Stimulated activated CD4-positive, alpha-beta T cell treated with anti-CD3 and anti-CD28 coated beads, Interleukin-1b, Interleukin-23, amount 100 ng/mL, for 1 hour (primary cell): ENCODE results near the gene KHDRBS2.

Experiments
- DNase-seq, 2 donors: peaks; one replicate each; pipeline ENCODE4 v3.0.0-alpha.2; 2020; ENCODE audit warnings: low read depth in 2 of 2

The KHDRBS2 gene

GRCh38 chr6:62285612-62286469, at the start of gene KHDRBS2:
Gene KHDRBS2, minus strand, starts transcription at chr6:62286225.
- no peak for DNase-seq

DNA sequence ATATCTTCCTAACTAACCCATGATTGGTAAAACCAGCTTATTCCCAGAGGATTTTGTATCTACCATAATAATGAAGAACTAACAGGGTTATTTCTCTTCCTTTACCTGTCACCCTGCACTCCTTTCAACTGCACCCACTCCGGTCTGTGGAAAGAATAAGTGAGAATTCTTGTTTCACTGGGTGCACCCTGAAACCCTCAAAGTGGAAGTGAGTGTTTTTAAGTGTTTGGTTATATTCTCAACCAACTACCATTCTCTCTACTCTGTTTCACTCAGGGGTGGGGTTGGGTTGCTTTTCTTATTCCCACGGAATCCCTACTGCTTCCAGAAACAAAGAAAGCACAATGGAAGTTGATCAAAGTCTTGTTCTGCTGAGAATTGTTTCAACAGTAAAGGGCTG, 42.6 kb upstream of the KHDRBS2 start:
- DNase-seq, result no peak

DNA sequence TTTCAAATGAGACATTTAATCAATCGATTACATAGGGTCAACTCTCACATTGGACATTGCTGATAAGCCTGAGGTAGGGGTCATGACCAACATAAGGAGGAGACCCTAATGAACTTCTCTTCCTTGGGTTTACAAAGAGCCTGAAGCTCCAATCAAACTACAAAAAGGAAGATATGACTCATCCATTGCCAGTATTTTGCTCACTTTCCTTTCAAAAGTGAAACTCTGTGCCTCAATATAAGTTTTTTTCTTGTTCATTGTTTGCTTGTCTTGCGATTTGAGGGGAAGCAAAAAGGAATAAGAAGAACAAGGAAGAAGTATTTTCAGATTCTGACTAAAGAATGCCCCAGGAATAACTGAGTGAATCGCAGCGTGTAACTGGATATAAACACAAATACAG, 38.8 kb upstream of the KHDRBS2 start:
- DNase-seq, result no peak

- no peak for DNase-seq
Observed at GRCh38 chr6:62323818-62324431, 37.9 kb upstream of the KHDRBS2 start.

DNA sequence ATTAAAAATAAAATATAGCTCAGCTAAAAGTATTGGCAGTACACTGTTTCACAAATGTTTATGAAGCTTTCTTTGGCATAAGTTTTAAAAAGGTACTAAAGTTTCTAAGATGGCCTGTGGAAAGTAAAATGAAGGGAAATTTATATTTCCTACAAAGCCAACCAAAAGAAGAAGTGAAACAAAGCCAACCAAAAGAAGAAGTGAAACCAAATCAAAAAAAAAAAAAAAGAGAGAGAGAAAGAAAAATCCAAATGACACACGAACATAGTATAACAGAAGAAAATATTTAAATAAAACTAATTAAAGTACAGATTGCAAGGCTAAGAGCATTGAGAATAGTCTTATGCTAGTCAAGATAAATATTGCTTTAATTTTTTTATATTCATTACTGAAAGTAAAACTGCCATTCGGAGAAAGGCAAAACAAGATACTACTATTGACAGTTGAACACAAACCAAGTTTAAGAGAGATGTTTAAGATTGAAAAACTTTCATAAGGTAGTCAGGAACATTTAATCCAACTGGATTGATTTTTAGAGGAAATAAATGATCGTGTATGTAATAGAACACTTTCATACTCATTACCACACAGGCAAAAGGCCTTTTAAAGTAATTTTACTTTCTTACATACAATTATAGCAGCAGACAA, 12.8 kb upstream of the KHDRBS2 start:
- no peak for DNase-seq

DNA sequence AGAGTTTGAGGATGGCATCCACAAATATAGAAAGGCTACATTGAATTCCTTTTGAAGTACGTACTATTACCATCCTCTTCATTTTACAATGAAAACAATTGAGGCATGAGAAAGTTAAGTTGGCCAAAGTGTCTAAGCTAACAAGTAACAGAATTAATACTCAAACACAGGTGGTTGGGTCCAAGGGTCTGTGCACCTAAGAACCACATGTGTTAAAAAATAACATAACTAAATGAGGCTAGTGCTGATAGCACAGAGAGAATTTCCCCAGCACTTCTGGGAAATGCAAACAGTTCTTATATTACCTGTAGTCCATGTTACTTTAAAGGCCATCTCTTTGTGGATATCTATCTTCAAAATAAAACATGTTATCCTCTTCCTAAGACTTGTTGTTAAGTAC, 10.5 kb upstream of the KHDRBS2 start:
- no peak for DNase-seq

DNA sequence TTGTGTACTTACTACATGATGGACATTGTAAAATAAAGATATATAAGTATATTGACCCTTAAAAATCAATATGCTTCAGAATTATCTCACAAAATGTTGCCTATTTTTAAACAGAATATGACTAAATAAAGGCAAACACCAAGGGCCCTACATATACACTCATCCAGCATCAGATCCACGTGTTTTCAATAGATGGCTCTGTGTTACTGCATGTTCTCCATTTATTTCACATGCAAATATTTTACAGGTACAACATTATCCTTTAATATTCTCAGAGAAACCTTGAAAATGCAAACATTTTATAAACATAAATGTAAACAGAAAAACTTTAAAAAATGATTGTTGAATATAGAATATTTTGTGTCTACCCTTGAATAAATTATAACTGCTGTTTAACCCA, 2.9 kb upstream of the KHDRBS2 start:
- DNase-seq, result no peak

DNA sequence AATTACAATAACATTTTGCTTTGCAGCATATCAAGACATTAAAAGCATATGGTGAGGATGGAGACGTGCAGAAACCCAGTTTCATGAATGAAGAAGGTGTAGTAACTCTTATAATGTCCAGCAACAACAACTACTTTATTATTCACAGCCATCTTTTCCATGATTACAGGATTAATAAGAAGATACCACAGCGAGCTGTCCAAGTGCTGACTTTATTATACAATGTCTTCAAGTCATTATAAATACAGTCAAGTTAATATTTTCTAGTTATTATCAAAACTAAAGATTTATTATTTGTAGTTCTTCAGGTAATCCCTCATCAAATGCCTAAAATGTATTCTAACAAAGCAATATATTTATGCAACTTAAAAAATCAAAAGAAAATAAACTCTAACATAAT, 2.5 kb upstream of the KHDRBS2 start:
- no peak for DNase-seq

DNA sequence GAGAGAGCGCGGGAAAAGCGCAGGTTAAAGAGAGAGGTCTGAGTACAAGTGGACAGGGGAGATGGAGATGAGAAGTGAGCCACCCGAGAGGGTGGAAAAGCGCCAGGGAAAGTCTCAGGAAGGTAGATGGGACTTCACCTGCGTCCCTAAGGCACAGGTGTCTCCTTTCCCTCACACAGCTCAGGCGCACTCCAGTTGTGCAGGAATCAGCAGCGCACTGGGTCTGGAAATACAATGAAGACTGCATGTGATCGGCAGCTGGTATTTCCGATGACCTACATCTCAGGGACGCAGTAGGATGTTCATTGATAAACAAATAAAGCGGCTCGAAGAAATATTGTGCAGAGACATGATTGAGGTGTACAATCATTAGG, 432 bp upstream of the KHDRBS2 start:
- no peak for DNase-seq

- DNase-seq, result no peak
Observed at GRCh38 chr6:62284725-62285124, 1.3 kb downstream of the KHDRBS2 start.

DNA sequence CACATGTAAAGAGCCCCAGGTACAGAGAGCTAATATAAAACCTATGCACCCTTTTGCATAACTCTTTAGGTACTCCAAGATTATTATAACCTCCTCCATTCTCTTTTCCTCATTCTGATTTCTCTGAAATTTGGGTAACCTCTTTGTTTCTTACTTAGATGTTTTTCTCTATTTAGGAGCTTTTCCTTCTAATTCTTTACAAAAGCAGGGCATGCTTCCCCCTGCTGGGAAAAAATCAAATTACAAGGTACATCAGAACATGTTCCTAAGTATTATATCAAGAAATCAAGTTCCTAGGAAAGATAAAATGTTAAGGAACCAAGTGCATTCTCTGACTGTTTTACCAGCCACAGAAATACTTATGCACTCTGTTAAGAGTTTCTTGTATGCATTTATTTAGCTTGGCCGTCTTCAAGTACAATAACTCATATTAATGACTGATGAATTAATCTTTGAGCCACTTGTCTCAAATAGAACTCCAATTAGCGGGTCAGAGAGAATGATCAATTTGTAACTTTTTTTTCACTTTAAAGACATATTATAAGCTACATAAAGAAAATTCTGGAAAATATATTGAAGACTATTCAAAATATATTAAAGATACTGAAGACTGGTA, 2.1 kb downstream of the KHDRBS2 start:
- no peak for DNase-seq

DNA sequence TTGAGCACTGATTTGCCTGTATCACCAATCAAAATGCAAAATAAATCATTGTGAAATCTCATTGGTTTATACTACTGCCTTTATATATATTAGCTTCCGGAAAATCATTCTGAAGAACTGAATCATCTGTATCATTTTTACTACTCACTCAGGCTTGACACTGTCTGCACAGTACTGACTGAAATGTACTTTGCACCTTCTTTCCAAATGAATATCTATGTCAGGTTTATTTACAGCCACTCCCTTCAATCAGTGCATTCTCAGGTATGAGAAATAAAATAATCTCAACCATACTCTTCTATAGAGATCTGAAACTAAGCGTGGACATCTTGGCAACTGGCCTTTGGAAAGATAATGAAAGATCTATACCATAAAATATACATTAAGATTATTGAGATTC, 2.7 kb downstream of the KHDRBS2 start:
- DNase-seq, result no peak

DNA sequence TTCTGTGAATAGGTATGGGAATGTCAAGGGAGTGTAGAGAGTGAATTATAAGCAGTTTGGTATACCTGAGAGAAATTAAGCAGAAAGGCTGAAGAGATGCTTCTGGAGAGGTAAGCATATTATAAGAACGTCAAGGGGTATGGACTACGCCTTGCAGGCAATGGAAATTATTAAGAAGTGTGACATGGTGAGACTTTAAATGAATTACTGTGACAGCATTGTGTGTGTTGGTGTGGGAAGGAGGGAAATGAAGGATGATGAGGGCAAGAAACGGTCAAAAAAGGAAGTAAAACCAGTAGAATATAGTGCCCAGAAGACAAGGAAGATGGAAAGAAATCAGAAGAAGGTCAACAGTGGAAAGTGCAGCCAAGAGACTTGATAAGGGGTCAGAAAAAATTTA, 5.9 kb downstream of the KHDRBS2 start:
- no peak for DNase-seq

DNA sequence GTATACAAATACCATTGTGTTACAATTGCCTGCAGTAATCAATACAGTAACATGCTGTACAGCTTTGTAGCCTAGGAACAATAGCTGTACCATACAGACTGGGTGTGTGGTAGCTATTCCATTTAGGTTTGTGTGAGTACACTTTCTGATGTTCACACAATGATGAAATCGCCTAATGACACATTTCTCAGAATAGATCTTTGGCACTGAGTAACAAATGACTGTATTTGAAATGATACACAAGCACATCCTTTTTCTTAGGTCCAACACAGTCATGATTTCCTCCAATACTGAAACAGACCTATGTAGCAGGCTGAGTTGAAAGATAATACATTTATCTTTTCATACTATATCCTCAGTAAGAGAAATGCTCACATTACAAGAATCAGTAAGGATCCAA, 13.9 kb downstream of the KHDRBS2 start:
- DNase-seq, result no peak

DNA sequence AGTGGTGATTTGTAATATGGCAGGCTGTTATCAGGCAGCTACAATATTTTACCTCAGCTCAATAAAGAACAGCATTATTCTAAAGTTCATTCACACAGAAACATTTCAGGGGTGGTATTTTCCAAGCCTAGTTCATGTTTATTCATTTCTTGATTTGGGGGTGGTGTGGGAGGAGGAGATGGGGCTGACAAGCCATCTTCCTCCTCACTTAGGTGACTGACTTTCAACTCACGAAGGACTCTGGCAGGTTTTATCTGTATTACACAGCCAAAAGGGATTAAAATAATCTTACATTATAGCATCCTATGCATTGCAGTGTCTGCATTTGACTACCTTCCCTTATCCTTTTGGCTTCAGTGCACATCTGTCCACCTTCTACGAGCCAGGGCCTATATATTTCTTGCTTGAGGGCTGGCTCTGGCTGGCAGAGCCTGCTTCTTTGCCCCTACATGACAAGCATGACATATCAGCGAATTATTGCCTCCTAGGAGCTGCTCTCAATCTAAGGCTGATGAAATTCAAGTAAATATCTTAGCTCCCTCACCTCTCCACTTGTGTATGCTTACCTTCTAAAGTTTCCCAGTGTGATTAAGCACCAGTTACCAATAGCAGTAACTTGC, 20.0 kb downstream of the KHDRBS2 start:
- no peak for DNase-seq

DNA sequence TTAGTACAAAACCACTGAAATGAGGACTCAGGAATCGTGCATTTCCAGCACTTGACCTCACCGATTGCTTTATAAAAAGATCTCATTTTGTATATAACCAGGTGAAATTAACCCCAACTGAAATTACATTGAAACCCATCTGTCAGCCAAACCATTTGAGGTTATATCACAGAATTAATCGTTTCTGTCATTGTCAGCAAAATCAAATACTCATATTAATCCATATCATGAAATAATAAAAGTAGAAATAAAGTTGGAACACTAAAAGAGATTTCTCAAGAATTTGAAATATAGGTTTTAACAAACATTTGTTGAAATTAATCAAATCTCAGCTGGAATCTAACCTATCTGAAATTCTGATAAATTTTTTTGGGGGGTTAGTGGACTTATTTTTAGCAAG, 23.7 kb downstream of the KHDRBS2 start:
- DNase-seq, result no peak

- no peak for DNase-seq
Observed at GRCh38 chr6:62246087-62246486, 39.9 kb downstream of the KHDRBS2 start.

GRCh38 chr6:62236784-62237183, 49.2 kb downstream of the KHDRBS2 start:
- DNase-seq, result no peak

- DNase-seq, result no peak
Observed at GRCh38 chr6:62229231-62229630, 56.8 kb downstream of the KHDRBS2 start.

GRCh38 chr6:62217866-62218265, 68.2 kb downstream of the KHDRBS2 start:
- DNase-seq, result no peak

- no peak for DNase-seq
Observed at GRCh38 chr6:62202078-62202477, 83.9 kb downstream of the KHDRBS2 start.

GRCh38 chr6:62192593-62192992, 93.4 kb downstream of the KHDRBS2 start:
- DNase-seq, result no peak
